ENCODE data around the gene KCNIP1. TPM values are rescaled to one million over a fixed set of nuclear protein-coding genes. Genes with fewer than 3 reads are reported as not detected.

KCNIP1 gene
- total and polyA plus RNA-seq, 4 donors = 0.13 to 1.8 (median 0.72) TPM

DNA sequence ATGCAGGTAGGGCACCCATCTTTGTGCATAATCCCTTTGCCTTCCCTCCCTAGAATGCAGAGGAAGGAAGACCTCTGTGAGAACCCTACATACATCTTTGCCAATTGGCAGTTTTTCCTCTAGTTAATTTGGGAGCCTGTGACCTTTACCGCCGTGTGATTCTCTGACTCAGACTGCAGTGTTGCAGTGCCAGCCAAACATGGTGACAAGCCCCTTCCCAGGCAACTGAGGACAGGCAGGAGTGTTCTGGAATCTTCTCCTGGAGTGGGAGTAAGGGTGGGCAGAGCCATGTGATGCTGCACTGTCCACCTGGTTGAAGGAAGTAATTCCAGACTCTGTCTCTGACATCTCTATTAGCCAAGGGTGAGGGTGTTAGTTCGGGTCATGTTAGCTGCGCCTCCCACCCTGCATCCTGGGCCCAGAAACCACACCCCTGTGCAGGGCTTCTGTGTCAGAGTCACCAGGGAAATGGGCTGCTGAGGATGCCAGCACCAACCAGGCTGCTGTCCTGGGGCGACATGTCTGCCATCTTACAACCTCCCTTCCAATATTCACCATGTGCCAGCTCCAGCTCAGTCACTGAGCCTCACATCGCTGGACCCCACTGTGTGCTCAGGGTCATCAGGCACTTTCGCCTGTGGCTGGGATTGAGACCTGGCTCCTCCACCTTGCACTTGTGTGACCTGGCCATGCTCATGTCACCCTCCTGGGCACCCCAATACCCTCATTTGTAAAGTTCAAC, 21.8 kb downstream of the KCNIP1 start:
- whole genome bisulfite sequencing, 2 donors = 89 to 93% methylated on average over 7 of the region's 7 CpGs
- H3K9ac ChIP-seq (ENCODE audit: insufficient read depth in 1 of 2, low read length in 2 of 2) = no peak overlapping the region
- no peaks in the 10 kb centered on the region for H3K27me3 ChIP-seq (ENCODE audit: control insufficient read depth in 3 of 3, insufficient read depth in 3 of 3, low read length in 2 of 3)
- H3K36me3 ChIP-seq (ENCODE audit: control insufficient read depth in 4 of 4, insufficient read depth in 4 of 4, low read length in 4 of 4) = no peaks in the 10 kb centered on the region
- H3K9me3 ChIP-seq (ENCODE audit: control insufficient read depth in 4 of 4, insufficient read depth in 3 of 4, low read length in 3 of 4) = peaks cover 0 to 2% (median 0%) of the 10 kb centered on the region in 4 donors
- peaks cover 0 to 18% (median 4%) of the 10 kb centered on the region in 5 donors for H3K4me1 ChIP-seq (ENCODE audit: control insufficient read depth in 5 of 5, insufficient read depth in 5 of 5, low read length in 5 of 5)
- no peak overlapping the region for H3K4me3 ChIP-seq
- ATAC-seq (ENCODE audit: insufficient read depth, low FRiP score) (no peak), DNase-seq (peak in 1 of 3 donors; percentile 2)
- TF ChIP-seq, protein P1, sequence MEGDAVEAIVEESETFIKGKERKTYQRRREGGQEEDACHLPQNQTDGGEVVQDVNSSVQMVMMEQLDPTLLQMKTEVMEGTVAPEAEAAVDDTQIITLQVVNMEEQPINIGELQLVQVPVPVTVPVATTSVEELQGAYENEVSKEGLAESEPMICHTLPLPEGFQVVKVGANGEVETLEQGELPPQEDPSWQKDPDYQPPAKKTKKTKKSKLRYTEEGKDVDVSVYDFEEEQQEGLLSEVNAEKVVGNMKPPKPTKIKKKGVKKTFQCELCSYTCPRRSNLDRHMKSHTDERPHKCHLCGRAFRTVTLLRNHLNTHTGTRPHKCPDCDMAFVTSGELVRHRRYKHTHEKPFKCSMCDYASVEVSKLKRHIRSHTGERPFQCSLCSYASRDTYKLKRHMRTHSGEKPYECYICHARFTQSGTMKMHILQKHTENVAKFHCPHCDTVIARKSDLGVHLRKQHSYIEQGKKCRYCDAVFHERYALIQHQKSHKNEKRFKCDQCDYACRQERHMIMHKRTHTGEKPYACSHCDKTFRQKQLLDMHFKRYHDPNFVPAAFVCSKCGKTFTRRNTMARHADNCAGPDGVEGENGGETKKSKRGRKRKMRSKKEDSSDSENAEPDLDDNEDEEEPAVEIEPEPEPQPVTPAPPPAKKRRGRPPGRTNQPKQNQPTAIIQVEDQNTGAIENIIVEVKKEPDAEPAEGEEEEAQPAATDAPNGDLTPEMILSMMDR (IDR thresholded peaks at IDR 0.05; ENCODE audit: control extremely low read depth, extremely low read depth) = no peak
- H3K27ac ChIP-seq (ENCODE audit: low read depth in 1 of 2, low read length in 1 of 2) = no peak overlapping the region

DNA sequence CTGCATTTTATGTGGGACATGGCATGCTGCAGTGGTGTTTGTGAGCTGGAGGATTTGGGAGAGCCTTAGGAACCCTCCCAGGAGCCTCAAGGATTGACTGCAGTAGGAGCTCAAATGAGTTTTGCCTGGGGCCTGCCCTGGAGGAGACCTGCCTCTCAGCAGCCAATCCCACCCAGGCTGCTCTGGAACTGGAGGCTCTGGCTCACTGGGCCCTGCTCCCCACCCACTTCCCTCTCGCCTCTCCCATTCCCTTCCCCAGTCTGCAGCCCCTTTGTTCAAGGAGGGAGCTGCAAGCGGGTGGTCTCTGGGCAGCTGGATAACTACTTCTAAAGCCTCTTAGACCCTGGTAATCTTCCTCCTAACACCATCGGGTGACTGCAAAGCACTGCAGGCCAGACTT, 24.2 kb downstream of the KCNIP1 start:
- H3K4me3 ChIP-seq = no peak overlapping the region
- DNase-seq = peak in 1 of 3 donors; percentile 4
- no peaks in the 10 kb centered on the region for H3K27me3 ChIP-seq (ENCODE audit: control insufficient read depth in 3 of 3, insufficient read depth in 3 of 3, low read length in 2 of 3)
- H3K9ac ChIP-seq (ENCODE audit: insufficient read depth in 1 of 2, low read length in 2 of 2) = no peak overlapping the region
- TF ChIP-seq, protein P1 (IDR thresholded peaks at IDR 0.05; ENCODE audit: control extremely low read depth, extremely low read depth) = no peak
- no peak for ATAC-seq (ENCODE audit: insufficient read depth, low FRiP score)
- H3K4me1 ChIP-seq (ENCODE audit: control insufficient read depth in 5 of 5, insufficient read depth in 5 of 5, low read length in 5 of 5) = peaks cover 0 to 6% (median 2%) of the 10 kb centered on the region in 5 donors
- H3K9me3 ChIP-seq (ENCODE audit: control insufficient read depth in 4 of 4, insufficient read depth in 3 of 4, low read length in 3 of 4) = peaks cover 0 to 2% (median 0%) of the 10 kb centered on the region in 4 donors
- WGBS, 2 donors = 86 to 90% methylated on average over 3 of the region's 3 CpGs
- no peak overlapping the region for H3K27ac ChIP-seq (ENCODE audit: low read depth in 1 of 2, low read length in 1 of 2)
- no peaks in the 10 kb centered on the region for H3K36me3 ChIP-seq (ENCODE audit: control insufficient read depth in 4 of 4, insufficient read depth in 4 of 4, low read length in 4 of 4)

DNA sequence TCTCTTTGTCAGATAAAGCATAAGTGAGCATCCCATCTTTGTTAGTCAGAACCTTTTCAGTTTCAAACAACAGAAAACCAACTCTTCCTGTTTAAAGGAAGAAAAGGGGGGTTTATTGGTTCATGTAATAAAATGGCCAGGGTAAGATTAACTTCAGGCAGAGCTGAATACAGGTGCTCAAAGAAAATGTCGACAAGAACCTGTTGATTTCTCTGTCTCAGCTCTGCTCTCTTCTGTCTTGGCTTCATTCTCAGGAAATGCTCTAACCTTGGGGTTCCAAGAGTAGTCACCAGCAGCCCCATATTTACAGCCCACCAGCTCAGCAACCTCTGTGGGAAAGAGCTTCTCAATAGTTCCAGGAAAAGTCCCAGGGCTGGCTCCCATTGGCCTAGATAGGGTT, 25.2 kb downstream of the KCNIP1 start:
- H3K4me3 ChIP-seq = no peak overlapping the region
- DNase-seq (no peak), ATAC-seq (ENCODE audit: insufficient read depth, low FRiP score) (no peak)
- no peak overlapping the region for H3K9ac ChIP-seq (ENCODE audit: insufficient read depth in 1 of 2, low read length in 2 of 2)
- H3K4me1 ChIP-seq (ENCODE audit: control insufficient read depth in 5 of 5, insufficient read depth in 5 of 5, low read length in 5 of 5) = no peaks in the 10 kb centered on the region
- WGBS, 2 donors = 91 to 100% methylated on average over 1 of the region's 1 CpG
- H3K36me3 ChIP-seq (ENCODE audit: control insufficient read depth in 4 of 4, insufficient read depth in 4 of 4, low read length in 4 of 4) = no peaks in the 10 kb centered on the region
- TF ChIP-seq, protein P1 (IDR thresholded peaks at IDR 0.05; ENCODE audit: control extremely low read depth, extremely low read depth) = no peak
- no peak overlapping the region for H3K27ac ChIP-seq (ENCODE audit: low read depth in 1 of 2, low read length in 1 of 2)
- no peaks in the 10 kb centered on the region for H3K27me3 ChIP-seq (ENCODE audit: control insufficient read depth in 3 of 3, insufficient read depth in 3 of 3, low read length in 2 of 3)
- peaks cover 0 to 2% (median 0%) of the 10 kb centered on the region in 4 donors for H3K9me3 ChIP-seq (ENCODE audit: control insufficient read depth in 4 of 4, insufficient read depth in 3 of 4, low read length in 3 of 4)

Measured in lung (tissue), 12 donors.